Measurements from ENCODE around the gene TRPM2.

Gene TRPM2

GRCh38 chr21:44431300-44431699 is 77.9 kb downstream of the TRPM2 start:
- TF ChIP-seq, protein P1, sequence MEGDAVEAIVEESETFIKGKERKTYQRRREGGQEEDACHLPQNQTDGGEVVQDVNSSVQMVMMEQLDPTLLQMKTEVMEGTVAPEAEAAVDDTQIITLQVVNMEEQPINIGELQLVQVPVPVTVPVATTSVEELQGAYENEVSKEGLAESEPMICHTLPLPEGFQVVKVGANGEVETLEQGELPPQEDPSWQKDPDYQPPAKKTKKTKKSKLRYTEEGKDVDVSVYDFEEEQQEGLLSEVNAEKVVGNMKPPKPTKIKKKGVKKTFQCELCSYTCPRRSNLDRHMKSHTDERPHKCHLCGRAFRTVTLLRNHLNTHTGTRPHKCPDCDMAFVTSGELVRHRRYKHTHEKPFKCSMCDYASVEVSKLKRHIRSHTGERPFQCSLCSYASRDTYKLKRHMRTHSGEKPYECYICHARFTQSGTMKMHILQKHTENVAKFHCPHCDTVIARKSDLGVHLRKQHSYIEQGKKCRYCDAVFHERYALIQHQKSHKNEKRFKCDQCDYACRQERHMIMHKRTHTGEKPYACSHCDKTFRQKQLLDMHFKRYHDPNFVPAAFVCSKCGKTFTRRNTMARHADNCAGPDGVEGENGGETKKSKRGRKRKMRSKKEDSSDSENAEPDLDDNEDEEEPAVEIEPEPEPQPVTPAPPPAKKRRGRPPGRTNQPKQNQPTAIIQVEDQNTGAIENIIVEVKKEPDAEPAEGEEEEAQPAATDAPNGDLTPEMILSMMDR (IDR thresholded peaks at IDR 0.05; ENCODE audit: low read depth, low read length, missing control alignments): no peak
- no peak for DNase-seq (ENCODE audit: low read depth)
- no peak overlapping the region for H3K4me3 ChIP-seq (ENCODE audit: low read depth, low read length)
- in situ Hi-C loops (cut with HindIII; ENCODE audit: low sequenced_read_pairs): no loop called here

DNA sequence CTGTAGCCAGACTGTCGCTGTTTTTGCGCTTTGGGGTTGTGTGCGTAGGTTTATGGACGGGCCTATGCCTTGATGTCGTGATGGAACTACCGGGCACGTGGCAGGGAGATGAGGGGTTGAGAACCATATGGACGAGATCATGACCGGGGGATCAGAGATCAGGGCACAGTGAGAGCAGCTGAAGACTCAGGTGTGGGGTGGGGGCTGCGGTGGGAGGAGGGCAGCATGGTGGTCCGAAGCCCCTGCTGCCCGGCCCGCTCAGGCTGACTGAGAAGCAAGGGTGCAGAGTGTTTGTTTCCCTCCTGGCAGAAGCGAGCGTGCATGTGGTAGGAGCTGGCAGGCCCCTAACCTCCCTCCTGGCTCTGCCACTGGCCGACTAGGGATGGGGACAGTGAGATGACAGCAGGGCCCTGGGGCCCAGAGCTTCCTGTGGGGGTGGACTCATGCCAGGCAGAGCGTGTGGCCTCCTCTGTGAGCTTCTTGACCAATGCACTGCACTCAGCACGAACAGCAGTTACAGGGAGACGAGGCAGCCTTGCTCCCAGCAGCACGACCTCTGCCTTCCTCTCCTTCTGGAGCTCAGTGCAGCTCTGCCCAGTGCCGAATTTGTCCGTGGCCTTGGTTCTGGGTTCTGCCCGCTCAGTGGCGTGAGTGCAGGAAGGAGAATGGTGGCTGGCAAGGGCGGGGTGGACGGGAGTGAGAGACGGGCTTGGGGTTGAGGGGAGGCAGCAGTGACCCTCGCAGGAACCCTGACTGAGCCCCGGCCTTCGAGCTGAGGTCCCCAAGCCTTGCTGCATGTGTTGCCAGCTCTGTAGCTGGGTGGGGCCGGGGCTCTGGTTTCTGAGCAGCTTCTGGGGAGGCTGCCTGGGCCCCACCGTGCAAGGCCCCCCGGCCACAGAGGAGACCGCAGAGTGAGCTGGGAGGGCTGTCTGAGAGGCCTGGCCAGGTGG is 79.7 kb downstream of the TRPM2 start:
- no peak for DNase-seq (ENCODE audit: low read depth)
- H3K4me3 ChIP-seq (ENCODE audit: low read depth, low read length): no peak overlapping the region
- in situ Hi-C loops (cut with HindIII; ENCODE audit: low sequenced_read_pairs): no loop called here
- TF ChIP-seq, protein P1 (IDR thresholded peaks at IDR 0.05; ENCODE audit: low read depth, low read length, missing control alignments): no peak

DNA sequence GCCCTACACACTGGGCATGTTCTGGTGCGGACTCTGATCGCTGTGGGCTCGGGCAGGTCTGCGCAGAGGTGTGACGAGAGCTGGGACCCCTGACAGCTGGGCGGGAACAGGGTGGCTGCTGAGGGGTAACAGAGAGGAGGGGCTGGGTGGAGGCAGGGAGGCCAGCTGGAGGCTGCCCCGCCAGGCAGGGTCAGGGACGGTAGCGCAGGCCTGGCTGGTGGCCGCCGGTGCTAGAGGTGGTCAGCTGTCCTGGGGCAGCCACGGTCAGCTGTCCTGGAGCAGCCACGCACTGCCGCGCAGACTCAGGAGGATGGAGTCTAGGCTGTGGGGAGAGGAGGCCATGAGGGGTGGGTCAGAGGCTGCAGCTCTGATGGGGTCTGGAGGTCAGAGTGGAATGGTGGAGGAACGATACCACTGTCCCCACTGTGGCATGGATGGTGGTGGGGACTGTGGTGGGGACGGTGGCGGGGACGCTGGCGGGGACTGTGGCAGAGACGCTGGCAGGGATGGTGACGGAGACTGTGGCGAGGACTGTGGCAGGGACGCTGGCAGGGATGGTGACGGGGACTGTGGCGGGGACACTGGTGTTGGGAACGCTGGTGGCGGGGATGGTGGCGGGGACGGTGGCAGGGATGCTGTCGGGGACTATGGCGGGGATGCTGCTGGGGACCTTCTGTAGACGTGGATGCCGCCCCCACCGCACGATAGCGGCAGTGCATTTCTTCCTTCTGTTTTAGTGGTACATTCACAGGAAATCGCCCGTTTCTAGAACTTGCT is 80.6 kb downstream of the TRPM2 start:
- in situ Hi-C loops (cut with HindIII; ENCODE audit: low sequenced_read_pairs): no loop called here
- no peak overlapping the region for H3K4me3 ChIP-seq (ENCODE audit: low read depth, low read length)
- TF ChIP-seq, protein P1 (IDR thresholded peaks at IDR 0.05; ENCODE audit: low read depth, low read length, missing control alignments): no peak
- no peak for DNase-seq (ENCODE audit: low read depth)

GRCh38 chr21:44434568-44434925 is 81.1 kb downstream of the TRPM2 start:
- no peak overlapping the region for H3K4me3 ChIP-seq (ENCODE audit: low read depth, low read length)
- TF ChIP-seq, protein P1 (IDR thresholded peaks at IDR 0.05; ENCODE audit: low read depth, low read length, missing control alignments): no peak
- in situ Hi-C loops (cut with HindIII; ENCODE audit: low sequenced_read_pairs): no loop called here
- no peak for DNase-seq (ENCODE audit: low read depth)

DNA sequence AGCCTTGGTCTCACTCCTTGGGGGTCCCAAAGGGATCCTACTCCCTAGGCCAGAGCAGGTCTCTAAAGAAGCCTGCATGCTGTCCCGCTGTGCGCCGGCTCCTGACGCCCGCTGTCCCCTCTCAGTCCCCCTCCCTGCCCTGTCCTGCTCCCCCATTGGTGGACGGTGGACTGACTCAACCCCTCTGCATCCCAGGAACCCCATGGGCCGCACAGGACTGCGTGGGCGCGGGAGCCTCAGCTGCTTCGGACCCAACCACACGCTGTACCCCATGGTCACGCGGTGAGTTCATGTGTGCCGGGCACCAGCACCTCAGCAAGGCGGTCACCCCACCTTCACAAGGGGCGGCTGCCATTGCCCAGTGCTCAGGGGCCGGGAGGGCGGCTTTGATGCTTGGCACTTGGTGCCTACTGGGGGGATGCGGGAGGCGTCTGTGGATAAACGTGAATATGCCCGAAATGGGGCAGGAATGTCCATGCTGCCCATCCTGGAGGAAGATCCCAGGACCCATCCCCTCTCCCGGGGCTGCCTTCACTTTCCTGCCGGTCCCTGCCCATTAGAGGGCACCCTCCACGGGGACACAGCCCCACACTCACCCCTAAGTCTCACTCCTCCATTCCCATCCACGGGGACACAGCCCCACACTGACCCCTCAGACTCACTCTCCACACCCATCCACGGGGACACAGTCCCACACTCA is 81.7 kb downstream of the TRPM2 start:
- no peak for DNase-seq (ENCODE audit: low read depth)
- H3K4me3 ChIP-seq (ENCODE audit: low read depth, low read length): no peak overlapping the region
- in situ Hi-C loops (cut with HindIII; ENCODE audit: low sequenced_read_pairs): no loop called here
- TF ChIP-seq, protein P1 (IDR thresholded peaks at IDR 0.05; ENCODE audit: low read depth, low read length, missing control alignments): no peak

DNA sequence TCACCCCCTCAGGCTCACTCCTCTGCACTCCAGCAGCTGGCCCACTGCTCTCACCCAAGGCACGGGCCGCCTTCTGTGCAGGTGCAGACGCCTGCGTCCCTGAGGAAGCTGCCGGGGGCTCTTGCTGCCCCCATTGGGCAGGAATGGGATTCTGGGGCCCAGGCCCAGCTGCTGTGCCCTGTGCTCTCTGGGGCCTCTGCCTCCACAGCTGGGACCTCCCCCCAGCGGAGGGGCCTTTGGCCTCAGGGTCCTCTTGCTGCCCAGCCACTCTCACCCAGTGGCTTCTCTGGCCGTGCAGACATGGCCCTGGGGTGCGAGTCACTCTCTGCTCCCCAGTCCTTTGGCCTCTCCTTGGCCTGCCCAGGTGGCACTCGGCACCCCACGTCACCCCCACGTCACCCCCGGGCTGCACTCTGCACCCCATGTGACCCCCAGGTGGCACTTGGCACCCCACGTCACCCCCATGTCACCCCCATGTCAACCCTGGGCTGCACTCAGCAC is 82.7 kb downstream of the TRPM2 start:
- TF ChIP-seq, protein P1 (IDR thresholded peaks at IDR 0.05; ENCODE audit: low read depth, low read length, missing control alignments): no peak
- no peak for DNase-seq (ENCODE audit: low read depth)
- no peak overlapping the region for H3K4me3 ChIP-seq (ENCODE audit: low read depth, low read length)
- in situ Hi-C loops (cut with HindIII; ENCODE audit: low sequenced_read_pairs): no loop called here

Measured in astrocyte of the cerebellum (primary cell).